ENCODE data around the gene DCAF4.
"Not testable (repeated sequence)": the region's sequence is repeated elsewhere in the genome, so short reads cannot be mapped to it uniquely, and the experiment has no call there.

DCAF4 gene

DNA sequence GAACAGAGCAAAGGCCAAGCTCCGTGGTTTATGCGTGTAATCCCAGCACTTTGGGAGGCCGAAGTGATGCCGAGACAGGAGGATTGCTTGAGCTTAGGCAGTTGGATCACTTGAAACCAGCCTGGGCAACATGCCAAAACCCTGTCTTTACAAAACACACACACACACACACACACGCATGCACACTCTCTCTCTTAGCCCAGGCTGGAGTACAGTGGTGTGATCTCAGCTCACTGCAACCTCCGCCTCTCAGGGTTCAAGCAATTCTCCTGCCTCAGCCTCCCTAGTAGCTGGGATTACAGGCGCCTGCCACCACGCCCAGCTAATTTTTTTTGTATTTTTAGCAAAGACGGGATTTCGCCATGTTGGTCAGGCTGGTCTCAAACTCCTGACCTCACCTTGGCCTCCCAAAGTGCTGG is 36.1 kb downstream of the DCAF4 start:
- not testable (repeated sequence) for H3K27me3 Mint-ChIP-seq (ENCODE audit: low read depth); H3K9me3 Mint-ChIP-seq; H3K27ac Mint-ChIP-seq; H3K4me3 Mint-ChIP-seq; H3K4me1 Mint-ChIP-seq (ENCODE audit: low read depth)
- peaks cover 14% of the 10 kb centered on the region for H3K36me3 Mint-ChIP-seq (ENCODE audit: low read depth)

DNA sequence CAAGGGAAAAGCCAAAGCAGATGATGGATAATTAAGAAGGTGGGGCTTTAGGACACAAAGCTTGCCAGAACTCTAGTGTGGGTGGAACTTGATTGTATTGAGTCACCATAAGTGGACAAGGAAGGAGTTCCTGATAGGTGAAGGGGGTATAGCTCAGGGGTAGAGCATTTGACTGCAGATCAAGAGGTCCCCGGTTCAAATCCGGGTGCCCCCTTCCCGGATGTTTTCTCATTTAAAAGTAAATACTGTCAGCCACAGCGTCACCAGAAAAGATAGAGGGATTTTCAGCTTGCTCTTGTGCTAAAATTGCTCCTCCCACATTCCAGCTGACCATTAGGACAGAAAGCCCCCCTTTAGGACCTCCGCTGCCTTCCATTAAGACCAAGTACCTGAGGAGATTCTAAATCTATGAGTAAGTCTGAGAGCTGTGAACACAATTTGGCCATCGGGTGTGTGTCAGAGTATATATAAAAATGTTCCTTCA is 36.6 kb downstream of the DCAF4 start:
- Mint-ChIP-seq H3K27ac (peak overlapping the region; percentile 6), H3K27me3 (ENCODE audit: low read depth) (no peaks in the 10 kb centered on the region), H3K9me3 (no peaks in the 10 kb centered on the region)

DNA sequence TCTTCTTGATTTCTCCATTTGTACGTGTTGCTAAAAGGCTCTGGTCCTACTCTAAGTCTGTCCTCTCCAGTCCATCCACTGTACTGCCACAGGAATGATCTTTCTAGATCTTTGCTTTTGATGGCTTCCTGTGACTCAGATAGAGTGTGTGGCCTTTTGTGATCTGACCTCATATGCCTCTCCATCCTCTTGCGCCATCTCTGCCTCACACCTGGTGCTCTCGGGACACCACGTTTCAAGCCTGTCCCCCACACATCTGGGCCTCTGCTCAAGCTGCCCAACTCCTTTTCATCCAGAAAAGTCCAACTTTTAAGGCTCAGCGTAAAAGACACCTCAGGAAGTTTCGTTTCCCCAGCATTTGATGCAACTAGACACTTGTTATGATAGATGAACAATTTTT is 39.0 kb downstream of the DCAF4 start:
- peaks cover 9% of the 10 kb centered on the region for H3K4me1 Mint-ChIP-seq (ENCODE audit: low read depth)

More for the DNA sequence above, 36.6 kb downstream of the DCAF4 start:
- H3K36me3 Mint-ChIP-seq (ENCODE audit: low read depth), result peaks cover 14% of the 10 kb centered on the region
- H3K4me1 Mint-ChIP-seq (ENCODE audit: low read depth), result peaks cover 9% of the 10 kb centered on the region
- H3K4me3 Mint-ChIP-seq, result no peak overlapping the region

DNA sequence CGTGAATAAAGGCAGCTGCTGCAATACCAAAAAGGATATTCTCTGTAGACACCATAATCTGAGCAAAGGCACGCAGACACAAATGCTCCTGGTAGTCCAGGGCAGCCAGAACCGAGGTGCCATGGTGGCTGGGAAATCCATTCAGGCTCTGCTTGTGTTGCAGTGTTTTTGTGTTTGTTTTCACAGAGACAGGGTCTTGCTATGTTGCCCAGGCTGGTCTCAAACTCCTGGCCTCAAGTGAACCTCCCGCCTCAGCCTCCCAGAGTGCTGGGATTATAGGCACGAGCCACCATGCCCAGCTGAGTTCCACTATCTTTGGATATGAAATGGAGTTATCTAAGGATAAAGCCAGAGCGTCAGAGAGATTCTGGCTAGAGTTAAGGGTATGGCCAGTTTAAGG is 39.8 kb downstream of the DCAF4 start:
- Mint-ChIP-seq H3K4me3 (no peak overlapping the region), H3K36me3 (ENCODE audit: low read depth) (peaks cover 13% of the 10 kb centered on the region), H3K27me3 (ENCODE audit: low read depth) (no peaks in the 10 kb centered on the region), H3K4me1 (ENCODE audit: low read depth) (peaks cover 9% of the 10 kb centered on the region), H3K9me3 (no peaks in the 10 kb centered on the region), H3K27ac (no peak overlapping the region)

More for the DNA sequence above, 39.0 kb downstream of the DCAF4 start:
- Mint-ChIP-seq H3K4me3 (no peak overlapping the region), H3K27ac (peak overlapping the region; percentile 5), H3K27me3 (ENCODE audit: low read depth) (no peaks in the 10 kb centered on the region), H3K9me3 (no peaks in the 10 kb centered on the region), H3K36me3 (ENCODE audit: low read depth) (peaks cover 19% of the 10 kb centered on the region)

DNA sequence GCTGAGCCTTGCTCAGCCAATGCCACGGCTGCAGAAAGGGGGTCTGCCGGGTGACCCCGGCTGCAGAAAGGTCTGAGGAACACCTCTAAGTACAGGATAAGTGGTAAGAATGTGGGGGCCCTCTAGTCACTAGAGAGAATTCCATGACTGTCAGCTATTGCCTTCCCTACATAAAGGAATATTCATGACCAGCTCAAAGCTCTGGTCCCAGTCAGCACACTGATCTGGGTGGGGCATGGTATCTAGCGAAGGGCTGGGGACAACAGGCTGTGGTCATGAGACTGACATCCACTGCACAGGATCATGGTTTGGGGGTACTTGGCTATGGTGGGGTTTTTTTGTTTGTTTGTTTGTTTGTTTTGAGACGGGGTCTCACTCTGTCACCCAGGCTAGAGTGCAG is 42.1 kb downstream of the DCAF4 start:
- peaks cover 9% of the 10 kb centered on the region for H3K36me3 Mint-ChIP-seq (ENCODE audit: low read depth)
- no peaks in the 10 kb centered on the region for H3K9me3 Mint-ChIP-seq
- H3K27ac Mint-ChIP-seq, result no peak overlapping the region
- no peak overlapping the region for H3K4me3 Mint-ChIP-seq
- H3K27me3 Mint-ChIP-seq (ENCODE audit: low read depth), result no peaks in the 10 kb centered on the region
- H3K4me1 Mint-ChIP-seq (ENCODE audit: low read depth), result peaks cover 9% of the 10 kb centered on the region

DNA sequence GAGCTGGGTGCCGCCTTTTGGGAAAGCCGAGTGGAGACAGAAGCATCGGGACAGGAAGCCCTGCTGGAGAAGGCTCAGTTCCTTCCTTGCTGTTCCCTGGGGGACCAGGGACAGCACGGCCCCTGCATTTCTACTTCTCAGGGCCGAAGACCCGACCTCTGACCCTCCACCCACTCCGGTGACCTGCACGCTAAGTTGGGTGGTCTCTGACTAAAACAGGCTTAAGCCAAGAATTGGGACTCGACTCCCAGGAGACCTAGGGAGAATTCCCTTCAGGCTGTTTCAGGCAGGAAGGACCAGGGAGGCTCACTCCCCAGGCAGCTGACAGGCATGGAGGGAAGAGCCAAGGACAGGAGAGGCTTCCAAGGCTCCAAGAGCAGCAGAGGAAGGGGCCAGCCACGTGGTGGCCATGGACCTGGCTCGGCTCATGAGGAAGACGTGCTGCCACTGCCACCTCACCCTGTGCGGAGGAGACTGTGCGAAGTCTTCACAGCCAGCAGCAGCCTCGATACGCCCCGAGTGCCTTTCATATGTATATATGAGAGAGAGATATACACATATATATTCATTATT is 43.9 kb downstream of the DCAF4 start:
- peaks cover 3% of the 10 kb centered on the region for H3K4me1 Mint-ChIP-seq (ENCODE audit: low read depth)
- no peaks in the 10 kb centered on the region for H3K9me3 Mint-ChIP-seq
- H3K27ac Mint-ChIP-seq, result no peak overlapping the region
- no peak overlapping the region for H3K4me3 Mint-ChIP-seq
- no peaks in the 10 kb centered on the region for H3K27me3 Mint-ChIP-seq (ENCODE audit: low read depth)
- H3K36me3 Mint-ChIP-seq (ENCODE audit: low read depth), result peaks cover 16% of the 10 kb centered on the region

DNA sequence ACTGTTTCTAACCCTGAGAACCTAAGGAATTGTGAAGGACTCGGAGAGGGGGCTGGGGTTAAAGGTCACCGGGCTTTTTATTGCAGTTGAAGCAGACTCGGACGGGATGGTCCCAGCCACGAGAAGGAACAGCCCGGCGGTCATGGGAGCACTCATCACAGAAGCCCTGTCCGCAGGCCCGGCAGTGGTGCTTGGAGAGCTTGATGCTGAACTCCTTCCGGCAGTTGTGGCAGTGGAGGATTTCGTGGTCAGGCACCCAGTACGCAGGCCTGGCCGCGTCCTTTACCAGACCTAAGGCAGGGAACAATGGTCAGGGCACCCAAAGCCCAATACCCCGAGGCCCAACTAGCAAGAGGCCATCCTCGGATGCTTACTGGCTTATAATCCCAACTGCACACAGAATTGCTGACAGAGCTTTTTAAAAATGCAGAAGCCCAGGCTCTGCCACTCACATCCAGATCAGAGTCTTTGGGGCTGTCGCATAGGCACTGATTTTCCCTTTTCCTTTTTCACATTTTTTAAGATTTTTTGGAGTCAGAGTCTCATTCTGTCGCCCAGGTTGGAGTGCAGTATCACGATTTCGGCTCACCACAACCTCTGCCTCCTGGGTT is 44.7 kb downstream of the DCAF4 start:
- Mint-ChIP-seq H3K4me1 (ENCODE audit: low read depth) (no peaks in the 10 kb centered on the region), H3K9me3 (no peaks in the 10 kb centered on the region), H3K27me3 (ENCODE audit: low read depth) (no peaks in the 10 kb centered on the region), H3K27ac (no peak overlapping the region), H3K4me3 (no peak overlapping the region), H3K36me3 (ENCODE audit: low read depth) (peaks cover 22% of the 10 kb centered on the region)

DNA sequence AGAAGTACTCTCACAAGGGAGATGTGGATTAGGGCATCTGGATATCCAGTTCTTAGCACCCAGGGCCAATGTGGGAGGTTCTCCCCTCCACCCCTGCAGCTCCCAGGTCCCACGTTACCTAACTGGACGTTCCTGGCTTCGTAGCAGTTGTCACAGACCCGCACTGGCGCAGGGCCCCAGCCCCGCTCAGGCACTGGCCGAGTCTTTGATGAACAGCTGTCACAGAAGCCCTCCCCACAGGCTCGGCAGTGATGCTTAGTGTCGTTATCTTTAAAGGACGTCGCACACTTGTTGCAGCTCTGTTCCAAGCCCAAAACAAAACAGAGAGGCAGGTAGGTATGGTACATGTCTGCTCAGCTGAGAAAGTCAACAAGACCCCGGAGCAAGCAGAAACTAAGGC is 48.4 kb downstream of the DCAF4 start:
- Mint-ChIP-seq H3K36me3 (ENCODE audit: low read depth) (peaks cover 34% of the 10 kb centered on the region), H3K27me3 (ENCODE audit: low read depth) (no peaks in the 10 kb centered on the region), H3K4me3 (no peak overlapping the region), H3K27ac (no peak overlapping the region), H3K9me3 (no peaks in the 10 kb centered on the region), H3K4me1 (ENCODE audit: low read depth) (peaks cover 2% of the 10 kb centered on the region)

DNA sequence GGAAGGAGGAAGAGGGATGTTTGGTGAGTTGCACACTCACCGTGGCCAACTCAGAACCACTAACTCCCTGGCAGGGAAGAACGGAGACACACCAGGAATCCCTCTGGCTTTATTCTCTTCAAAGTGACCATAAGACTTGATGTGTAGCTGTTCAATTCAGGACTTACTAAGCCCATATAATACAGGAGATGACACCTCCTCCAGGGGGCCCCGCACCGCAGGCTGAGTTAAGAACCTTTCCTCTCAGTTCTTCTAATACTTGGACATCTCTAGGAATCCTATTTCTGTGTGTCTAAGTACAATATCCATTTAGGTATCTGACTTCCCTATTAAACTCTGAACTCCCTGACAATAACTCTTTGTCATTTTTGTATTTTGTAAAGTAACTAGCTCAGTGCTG is 49.5 kb downstream of the DCAF4 start:
- Mint-ChIP-seq H3K36me3 (ENCODE audit: low read depth) (peaks cover 32% of the 10 kb centered on the region), H3K4me3 (no peak overlapping the region), H3K27me3 (ENCODE audit: low read depth) (no peaks in the 10 kb centered on the region), H3K4me1 (ENCODE audit: low read depth) (peaks cover 2% of the 10 kb centered on the region), H3K27ac (no peak overlapping the region), H3K9me3 (no peaks in the 10 kb centered on the region)

DNA sequence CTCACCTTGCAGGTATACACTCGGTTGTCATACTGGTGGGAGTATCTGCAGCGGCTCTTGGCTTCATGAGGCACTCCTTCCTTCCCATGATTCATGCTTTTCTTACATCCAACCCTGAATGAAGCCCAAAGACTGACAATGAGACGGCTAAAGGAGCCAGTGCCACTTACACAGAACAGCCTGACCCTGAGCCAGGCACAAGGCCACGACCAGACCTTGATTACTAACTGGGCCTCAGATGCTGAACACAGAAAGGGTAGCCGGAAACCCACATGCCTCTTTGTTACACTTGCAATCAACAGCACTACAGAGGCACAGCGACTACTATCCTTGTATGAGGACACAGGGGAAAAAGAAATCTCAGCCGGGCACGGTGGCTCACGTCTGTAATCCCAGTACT is 52.6 kb downstream of the DCAF4 start:
- Mint-ChIP-seq H3K36me3 (ENCODE audit: low read depth) (peaks cover 42% of the 10 kb centered on the region), H3K27me3 (ENCODE audit: low read depth) (no peaks in the 10 kb centered on the region)

DNA sequence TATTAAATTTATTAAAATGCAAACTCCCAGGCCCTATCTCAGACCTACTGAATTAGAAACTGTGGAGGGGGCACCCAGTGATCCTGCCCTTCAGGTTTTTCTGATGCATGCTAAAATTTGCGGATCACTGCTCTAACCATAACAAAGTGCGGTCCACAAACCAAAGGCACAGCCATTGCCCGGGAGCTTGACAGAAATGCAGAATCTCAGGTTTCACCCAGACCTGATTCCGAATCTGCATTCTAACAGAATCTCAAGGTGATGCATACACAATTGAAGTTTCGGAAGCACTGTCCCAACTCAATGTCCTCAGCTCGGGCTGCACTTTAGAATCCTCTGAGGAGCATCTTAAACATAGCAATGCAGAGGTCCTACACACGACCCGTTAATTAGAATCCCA is 54.6 kb downstream of the DCAF4 start:
- no peak overlapping the region for H3K27ac Mint-ChIP-seq

More for the DNA sequence above, 52.6 kb downstream of the DCAF4 start:
- Mint-ChIP-seq H3K9me3 (no peaks in the 10 kb centered on the region), H3K4me3 (no peak overlapping the region), H3K27ac (no peak overlapping the region), H3K4me1 (ENCODE audit: low read depth) (peaks cover 2% of the 10 kb centered on the region)

DNA sequence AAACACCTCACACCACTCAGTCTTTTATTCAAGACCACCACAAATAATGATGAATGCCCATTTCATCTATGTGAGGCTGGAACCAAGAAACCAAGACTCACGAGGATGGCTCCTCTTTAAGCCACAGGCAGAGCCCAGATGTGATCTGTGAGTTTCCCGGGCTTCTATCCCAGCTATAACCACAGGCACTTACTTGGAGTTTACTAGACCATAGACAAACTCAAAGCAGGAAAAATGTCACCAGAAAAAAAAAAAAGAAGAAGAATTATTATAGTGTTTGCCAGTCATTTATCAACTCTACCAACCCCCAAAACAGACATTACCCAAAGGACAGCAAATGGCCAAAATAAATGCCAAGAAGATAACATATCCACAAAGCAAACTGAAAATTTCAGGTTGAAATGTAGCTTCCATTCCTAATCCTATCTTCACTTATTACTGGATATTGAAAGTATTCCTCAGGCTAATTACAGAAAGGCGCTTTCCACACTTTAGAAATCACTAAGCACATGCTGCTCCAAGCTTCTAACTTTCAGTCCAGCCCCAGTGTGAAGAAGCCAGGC is 56.0 kb downstream of the DCAF4 start:
- no peak overlapping the region for H3K4me3 Mint-ChIP-seq
- H3K4me1 Mint-ChIP-seq (ENCODE audit: low read depth), result peaks cover 4% of the 10 kb centered on the region
- H3K27ac Mint-ChIP-seq, result no peak overlapping the region
- peaks cover 35% of the 10 kb centered on the region for H3K36me3 Mint-ChIP-seq (ENCODE audit: low read depth)
- no peaks in the 10 kb centered on the region for H3K27me3 Mint-ChIP-seq (ENCODE audit: low read depth)
- H3K9me3 Mint-ChIP-seq, result no peaks in the 10 kb centered on the region

More for the DNA sequence above, 54.6 kb downstream of the DCAF4 start:
- H3K4me3 Mint-ChIP-seq, result no peak overlapping the region
- peaks cover 40% of the 10 kb centered on the region for H3K36me3 Mint-ChIP-seq (ENCODE audit: low read depth)
- H3K9me3 Mint-ChIP-seq, result no peaks in the 10 kb centered on the region
- H3K27me3 Mint-ChIP-seq (ENCODE audit: low read depth), result no peaks in the 10 kb centered on the region
- peaks cover 4% of the 10 kb centered on the region for H3K4me1 Mint-ChIP-seq (ENCODE audit: low read depth)

DNA sequence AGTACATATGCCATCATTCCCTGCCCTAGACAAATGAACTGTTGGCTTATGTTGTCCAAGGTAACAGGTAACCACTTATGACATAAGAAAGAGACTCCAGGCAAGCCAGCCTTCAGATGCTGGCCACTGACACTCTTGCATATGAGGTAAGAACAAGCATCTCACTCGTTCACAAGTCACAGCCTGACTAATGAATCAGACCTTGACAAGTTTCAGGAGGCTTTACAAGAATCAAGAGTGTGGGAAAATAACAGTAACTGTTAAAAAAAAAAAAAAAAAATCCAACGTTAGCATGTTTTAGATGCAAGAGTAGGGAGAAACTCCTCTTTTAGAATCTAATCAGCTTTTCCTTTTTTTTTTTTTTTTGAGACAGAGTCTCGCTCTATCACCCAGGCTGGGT is 60.0 kb downstream of the DCAF4 start:
- H3K27me3 Mint-ChIP-seq (ENCODE audit: low read depth), result no peaks in the 10 kb centered on the region
- peaks cover 28% of the 10 kb centered on the region for H3K36me3 Mint-ChIP-seq (ENCODE audit: low read depth)
- H3K27ac Mint-ChIP-seq, result no peak overlapping the region

DNA sequence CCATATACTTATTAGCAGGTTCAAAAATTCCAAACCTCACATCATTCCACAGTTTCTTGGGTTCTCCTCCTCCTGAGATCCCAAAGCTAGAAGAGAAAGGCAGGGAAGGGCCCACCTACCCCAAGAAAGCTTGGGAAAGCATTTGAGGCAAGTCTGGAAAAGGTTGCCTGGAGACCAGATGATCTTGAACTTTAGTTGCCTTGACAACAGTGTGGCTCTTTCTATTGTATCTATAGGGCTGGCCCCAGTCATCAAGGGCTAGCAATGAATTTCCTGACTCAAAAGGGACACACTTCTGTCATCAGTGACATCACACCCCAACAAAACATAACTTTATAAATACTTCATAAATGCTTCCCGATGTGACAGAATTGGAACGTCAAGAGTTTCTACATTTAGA is 60.6 kb downstream of the DCAF4 start:
- H3K27me3 Mint-ChIP-seq (ENCODE audit: low read depth), result no peaks in the 10 kb centered on the region
- H3K9me3 Mint-ChIP-seq, result no peaks in the 10 kb centered on the region
- peaks cover 25% of the 10 kb centered on the region for H3K36me3 Mint-ChIP-seq (ENCODE audit: low read depth)
- H3K4me1 Mint-ChIP-seq (ENCODE audit: low read depth), result peaks cover 1% of the 10 kb centered on the region
- no peak overlapping the region for H3K27ac Mint-ChIP-seq
- no peak overlapping the region for H3K4me3 Mint-ChIP-seq

More for the DNA sequence above, 60.0 kb downstream of the DCAF4 start:
- Mint-ChIP-seq H3K4me3 (no peak overlapping the region), H3K9me3 (no peaks in the 10 kb centered on the region), H3K4me1 (ENCODE audit: low read depth) (peaks cover 1% of the 10 kb centered on the region)

DNA sequence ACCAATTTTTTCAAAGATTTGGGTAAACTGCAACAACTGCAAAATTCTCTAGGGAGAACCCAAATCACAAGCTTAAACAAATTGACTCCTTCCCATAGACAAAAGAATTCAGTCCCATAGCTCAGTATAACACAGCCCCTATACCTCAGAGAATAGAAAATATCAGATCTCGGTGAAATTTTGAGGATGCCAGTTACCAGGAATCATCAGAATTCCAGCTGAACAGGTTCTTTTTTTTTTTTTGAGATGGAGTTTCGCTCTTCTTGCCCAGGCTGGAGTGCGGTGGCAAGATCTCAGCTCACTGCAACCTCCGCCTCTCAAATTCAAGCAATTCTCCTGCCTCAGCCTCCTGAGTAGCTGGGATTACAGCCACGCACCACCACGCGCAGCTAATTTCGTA is 63.9 kb downstream of the DCAF4 start:
- Mint-ChIP-seq H3K27ac (no peak overlapping the region), H3K9me3 (no peaks in the 10 kb centered on the region), H3K27me3 (ENCODE audit: low read depth) (no peaks in the 10 kb centered on the region), H3K4me1 (ENCODE audit: low read depth) (no peaks in the 10 kb centered on the region), H3K36me3 (ENCODE audit: low read depth) (peaks cover 14% of the 10 kb centered on the region), H3K4me3 (no peak overlapping the region)

Data from T-helper 1 cell treated with Interleukin-12 subunit alpha and Interleukin-12 subunit beta and Interleukin-4 antibody, amounts not matched to agents 30 μg/mL and 1 μg/mL, for 36 hours (primary cell).